Astrocyte (in vitro differentiated cells and primary cell): ENCODE measurements around the gene APOA5. TPM values are rescaled to one million over a fixed set of nuclear protein-coding genes. Genes with fewer than 3 reads are reported as not detected.

Source experiments
- DNase-seq: peaks from one replicate; pipeline ENCODE4 v3.0.0-alpha.2; 2010; ENCODE audit warnings: low read depth
- FAIRE-seq: peaks from 2 replicates; lab custom pipeline; 2011; peaks lifted over from hg19 to GRCh38; lab: Jason Lieb, UNC
- H2AFZ ChIP-seq: 2 replicates; pipeline ENCODE4 v1.6.0; 2012; ENCODE audit warnings: low read depth, low read length, inconsistent platforms
- H3K27ac ChIP-seq: 2 replicates; pipeline ENCODE4 v1.5.1; 2011; ENCODE audit warnings: low read depth, low read length, inconsistent platforms
- H3K27me3 ChIP-seq: 2 replicates; pipeline ENCODE4 v1.6.0; 2011; ENCODE audit warnings: low read length, inconsistent platforms; ENCODE audit not compliant: insufficient read depth
- H3K36me3 ChIP-seq: 2 replicates; pipeline ENCODE4 v1.5.1; 2011; ENCODE audit warnings: low read length, inconsistent platforms; ENCODE audit not compliant: insufficient read depth
- H3K4me1 ChIP-seq: 2 replicates; pipeline ENCODE4 v1.5.1; 2011; ENCODE audit warnings: low read length, inconsistent platforms; ENCODE audit not compliant: insufficient read depth
- H3K4me2 ChIP-seq: 2 replicates; pipeline ENCODE4 v1.6.0; 2012; ENCODE audit warnings: low read length, inconsistent platforms
- H3K4me3 ChIP-seq: 2 replicates; pipeline ENCODE4 v1.5.1; 2011; ENCODE audit warnings: low read depth, mild to moderate bottlenecking, low read length, inconsistent platforms; ENCODE audit not compliant: insufficient read depth
- H3K79me2 ChIP-seq: 2 replicates; pipeline ENCODE4 v1.6.0; 2012; ENCODE audit warnings: mild to moderate bottlenecking, low read length, inconsistent platforms; ENCODE audit not compliant: insufficient read depth
- H3K9ac ChIP-seq: 2 replicates; pipeline ENCODE4 v1.6.0; 2012; ENCODE audit warnings: mild to moderate bottlenecking, low read length, inconsistent platforms
- H3K9me3 ChIP-seq: 2 replicates; pipeline ENCODE4 v1.5.1; 2012; ENCODE audit warnings: low read depth, mild to moderate bottlenecking, low read length, inconsistent platforms; ENCODE audit not compliant: insufficient read depth
- H4K20me1 ChIP-seq: 2 replicates; pipeline ENCODE4 v1.6.0; 2012; ENCODE audit warnings: low read length, inconsistent platforms; ENCODE audit not compliant: insufficient read depth
- H3K27ac Mint-ChIP-seq: one replicate; pipeline ENCODE4 v1.8.0; 2021; ENCODE audit warnings: mild to moderate bottlenecking, mixed read lengths; ENCODE audit not compliant: unreplicated experiment
- H3K27me3 Mint-ChIP-seq: one replicate; pipeline ENCODE4 v1.8.0; 2021; ENCODE audit warnings: low read depth, mixed read lengths; ENCODE audit not compliant: unreplicated experiment
- H3K36me3 Mint-ChIP-seq: one replicate; pipeline ENCODE4 v1.8.0; 2021; ENCODE audit warnings: low read depth, mixed read lengths; ENCODE audit not compliant: unreplicated experiment
- H3K4me1 Mint-ChIP-seq: one replicate; pipeline ENCODE4 v1.8.0; 2021; ENCODE audit warnings: low read depth, mixed read lengths; ENCODE audit not compliant: unreplicated experiment
- H3K4me3 Mint-ChIP-seq: one replicate; pipeline ENCODE4 v1.8.0; 2021; ENCODE audit warnings: mild to moderate bottlenecking, moderate library complexity, mixed read lengths; ENCODE audit not compliant: unreplicated experiment
- H3K9me3 Mint-ChIP-seq: one replicate; pipeline ENCODE4 v1.8.0; 2021; ENCODE audit warnings: mild to moderate bottlenecking, mixed read lengths; ENCODE audit not compliant: unreplicated experiment
- CTCF ChIP-seq: IDR thresholded peaks from 2 replicates; pipeline ENCODE4 v1.5.1; 2011; ENCODE audit warnings: low read depth, mild to moderate bottlenecking, inconsistent platforms, low read length, moderate library complexity; ENCODE audit not compliant: insufficient read depth
- EZH2 ChIP-seq: IDR thresholded peaks from 2 replicates; pipeline ENCODE4 v1.6.1; 2012; ENCODE audit warnings: mild to moderate bottlenecking, low read length, inconsistent platforms; ENCODE audit not compliant: insufficient read depth
- total RNA-seq: library from RNA; stranded (reverse); gene quantifications from 2 replicates; pipeline ENCODE4 v1.2.1, GENCODE V29; 2021

Gene APOA5
- total RNA-seq, 1 donor from 2014 or later, result not detected

DNA sequence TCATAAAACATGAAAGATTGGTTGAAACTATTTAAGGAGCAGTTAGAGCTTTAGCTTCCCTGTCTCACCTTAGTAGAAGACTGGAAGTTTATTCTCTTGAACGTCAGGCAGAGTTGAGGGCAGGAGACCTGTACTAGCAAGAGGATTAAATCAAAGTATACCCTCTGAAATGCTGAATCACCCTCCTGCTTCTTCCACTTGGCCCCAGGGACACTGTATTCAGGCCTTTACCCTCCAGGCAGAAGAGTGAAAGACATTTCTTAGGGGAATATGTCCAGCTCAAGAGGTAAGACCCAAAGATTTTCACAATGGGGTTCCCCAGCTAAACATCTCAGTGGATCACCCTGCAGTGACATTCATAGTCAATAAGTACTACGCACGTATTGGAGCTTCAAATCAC, 19.5 kb upstream of the APOA5 start:
- no peak overlapping the region for H3K27ac ChIP-seq
- Mint-ChIP-seq H3K27ac (no peak overlapping the region), H3K27me3 (peaks cover 3% of the 10 kb centered on the region), H3K4me3 (no peak overlapping the region), H3K36me3 (no peaks in the 10 kb centered on the region), H3K9me3 (no peaks in the 10 kb centered on the region), H3K4me1 (no peaks in the 10 kb centered on the region)
- H3K9me3 ChIP-seq, result no peaks in the 10 kb centered on the region
- no peak overlapping the region for H3K4me3 ChIP-seq
- no peaks in the 10 kb centered on the region for H4K20me1 ChIP-seq
- H3K36me3 ChIP-seq, result no peaks in the 10 kb centered on the region
- no peaks in the 10 kb centered on the region for H3K79me2 ChIP-seq
- DNase-seq (no peak), FAIRE-seq (no peak)
- peaks cover under 1% of the 10 kb centered on the region for H3K27me3 ChIP-seq
- no peaks in the 10 kb centered on the region for H3K4me1 ChIP-seq
- TF ChIP-seq CTCF, result no peak
- no peak for TF ChIP-seq EZH2
- no peak overlapping the region for H2AFZ ChIP-seq
- no peak overlapping the region for H3K9ac ChIP-seq
- no peak overlapping the region for H3K4me2 ChIP-seq

DNA sequence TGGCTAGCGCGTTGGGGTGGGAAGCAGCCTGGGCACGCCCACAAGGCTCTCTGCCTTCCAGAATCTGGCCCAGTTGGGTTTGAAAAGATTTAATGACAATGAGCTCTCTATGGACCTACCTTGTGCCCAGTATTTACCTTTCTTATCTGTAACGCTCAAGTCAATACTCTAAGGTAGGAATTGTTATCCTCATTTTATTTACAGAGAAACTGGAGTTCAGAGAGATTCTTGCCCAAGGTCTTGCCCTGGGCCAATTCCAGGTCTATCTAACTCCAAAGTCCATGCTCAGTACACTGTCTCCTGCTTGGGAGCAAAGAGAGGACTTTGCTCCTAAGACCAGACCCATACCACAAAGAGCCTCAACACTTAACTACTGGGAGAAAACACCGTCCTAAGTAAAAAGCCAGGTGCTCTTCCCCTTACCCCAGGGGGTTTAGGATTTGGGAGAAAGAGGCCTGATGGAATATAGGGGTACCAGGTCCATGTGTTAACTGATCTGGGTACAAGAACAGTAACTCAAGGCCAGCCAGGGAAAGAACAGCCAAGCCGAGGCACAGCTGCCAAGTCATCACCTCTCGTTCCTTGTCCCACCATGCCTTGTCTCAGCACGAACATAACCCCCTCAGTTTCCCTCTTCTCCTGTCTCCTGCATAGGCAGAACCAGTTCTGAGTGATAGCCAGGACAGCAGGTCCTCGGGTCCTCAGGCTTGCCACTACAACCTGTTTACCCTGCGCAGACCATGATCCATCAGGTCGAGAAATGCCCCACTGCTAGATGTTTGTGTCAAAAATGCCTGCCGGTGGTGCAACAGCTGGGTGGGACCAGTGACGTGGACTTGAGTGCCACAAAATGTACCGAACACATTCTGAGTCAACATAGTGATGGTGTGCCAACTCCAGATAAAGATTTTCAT, 16.8 kb upstream of the APOA5 start:
- Histone ChIP-seq H3K79me2 (no peaks in the 10 kb centered on the region), H3K36me3 (no peaks in the 10 kb centered on the region), H3K4me3 (no peak overlapping the region), H3K9me3 (no peaks in the 10 kb centered on the region), H3K9ac (no peak overlapping the region), H2AFZ (no peak overlapping the region), H3K4me2 (no peak overlapping the region), H3K27ac (no peak overlapping the region), H3K27me3 (peaks cover 5% of the 10 kb centered on the region), H4K20me1 (no peaks in the 10 kb centered on the region), H3K4me1 (no peaks in the 10 kb centered on the region)
- Mint-ChIP-seq H3K4me3 (no peak overlapping the region), H3K36me3 (no peaks in the 10 kb centered on the region), H3K4me1 (no peaks in the 10 kb centered on the region), H3K9me3 (no peaks in the 10 kb centered on the region), H3K27ac (no peak overlapping the region), H3K27me3 (peaks cover 6% of the 10 kb centered on the region)
- TF ChIP-seq CTCF, result no peak
- no peak for TF ChIP-seq EZH2
- no peak for FAIRE-seq
- no peak for DNase-seq
